ENCODE measurements around the gene ZEB1. TPM values are rescaled to one million over a fixed set of nuclear protein-coding genes. Genes with fewer than 3 reads are reported as not detected.
A peak's percentile ranks its signal among the peaks of the same experiment; 100 is the strongest.

ZEB1 gene
- total and polyA plus RNA-seq, 2 of the 8 experiments (the other 6 are each of a cell fraction or from before 2014, with no cell fraction given), result 0.08 to 0.15 TPM

GRCh38 chr10:31522820-31523219 is 203.8 kb downstream of the ZEB1 start:
- Histone ChIP-seq H3K9ac (replicated peaks in 1 of 4; ENCODE audit: extremely low read depth in 1 of 4, low read depth in 3 of 4, low read length in 3 of 4) (no peak overlapping the region), H2AK5ac (ENCODE audit: low read depth, low read length) (no peak overlapping the region), H3K4me1 (replicated peaks in 1 of 4; ENCODE audit: control insufficient read depth in 3 of 4, insufficient read depth in 4 of 4, low read length in 3 of 4) (peaks cover 0 to 2% (median 0%) of the 10 kb centered on the region in 4 experiments; a peak in 1 of 7 replicates), H3K14ac (ENCODE audit: insufficient read length) (no peak overlapping the region), H3K9me3 (ENCODE audit: insufficient read depth in 2 of 2, low read depth in 1 of 2, low read length in 1 of 2) (no peaks in the 10 kb centered on the region), H4K20me1 (replicated peaks in 1 of 2; ENCODE audit: control insufficient read depth in 1 of 2, insufficient read depth in 2 of 2, low read length in 2 of 2) (no peaks in the 10 kb centered on the region), H4K91ac (replicated peaks; ENCODE audit: insufficient read length, low read length) (no peak overlapping the region), H2AFZ (ENCODE audit: low read length) (peak overlapping the region; percentile 50; the same call in 1 of the 2 replicates), H3K4me3 (ENCODE audit: extremely low read depth in 1 of 4, insufficient read depth in 2 of 4, low read depth in 3 of 4, low read length in 4 of 4) (no peak overlapping the region), H2BK5ac (ENCODE audit: low read depth, low read length) (no peak overlapping the region), H3K79me2 (ENCODE audit: control insufficient read depth in 1 of 2, insufficient read depth in 2 of 2, low read length in 2 of 2) (no peaks in the 10 kb centered on the region), H3K56ac (replicated peaks; ENCODE audit: insufficient read length, low read depth, low read length) (no peak overlapping the region), H3K23me2 (ENCODE audit: low read depth, low read length) (no peaks in the 10 kb centered on the region), H3K18ac (ENCODE audit: extremely low read depth, low read length) (no peak overlapping the region), H3K27ac (ENCODE audit: low read depth, low read length) (no peak overlapping the region), H3K4me2 (ENCODE audit: insufficient read depth in 1 of 2, low read depth in 2 of 2, low read length in 2 of 2) (no peak overlapping the region), H3K79me1 (ENCODE audit: low read depth, low read length) (no peaks in the 10 kb centered on the region), H4K5ac (ENCODE audit: insufficient read length, low read depth, low read length) (no peak overlapping the region), H3K36me3 (ENCODE audit: control insufficient read depth in 2 of 4, insufficient read depth in 4 of 4, low read length in 3 of 4) (no peaks in the 10 kb centered on the region), H4K8ac (ENCODE audit: extremely low read depth, insufficient read depth, low read length) (no peak overlapping the region), H3K27me3 (replicated peaks in 1 of 4; ENCODE audit: control insufficient read depth in 3 of 4, extremely low read depth in 1 of 4, insufficient read depth in 3 of 4, low read length in 3 of 4) (peaks cover 0 to 1% (median 0%) of the 10 kb centered on the region in 4 experiments; a peak in 1 of 7 replicates), H2BK12ac (ENCODE audit: low read depth, low read length) (no peak overlapping the region), H3K4ac (replicated peaks; ENCODE audit: insufficient read length, low read depth, low read length) (no peak overlapping the region), H2BK15ac (ENCODE audit: low read length) (no peak overlapping the region), H3K23ac (ENCODE audit: insufficient read length) (no peak overlapping the region), H2BK20ac (ENCODE audit: low read length) (no peak overlapping the region), H2BK120ac (replicated peaks; ENCODE audit: low read depth, low read length) (no peak overlapping the region)
- 99% methylated on average over 4 of the region's 4 CpGs; no CpG with 5 or more reads in 1 of the 2 experiments for WGBS, 2 experiments (ENCODE audit: extremely low coverage in 1 of 2, insufficient coverage in 1 of 2, insufficient read length in 1 of 2, insufficient replicate concordance in 2 of 2, low coverage in 1 of 2, low lambda C conversion rate in 2 of 2, missing lambda C conversion rate in 1 of 2)
- no peak for FAIRE-seq
- DNase-seq (ENCODE audit: low read depth in 1 of 2, low spot score in 2 of 2), result no peak
- ChIA-PET CTCF (ENCODE audit: partially characterized antibody) (no interaction called here), POLR2A (ENCODE audit: partially characterized antibody) (no interaction called here)
- TF ChIP-seq ATF2 (IDR thresholded peaks at IDR 0.05; ENCODE audit: low read length), result no peak
- no peak for TF ChIP-seq YY1 (IDR thresholded peaks at IDR 0.05; ENCODE audit: low read depth, low read length)
- no peak for TF ChIP-seq CTBP2 (IDR thresholded peaks at IDR 0.05; ENCODE audit: borderline replicate concordance, insufficient read depth, insufficient read length, low read length)
- no peak for TF ChIP-seq FOSL1 (IDR thresholded peaks at IDR 0.05; ENCODE audit: insufficient read depth, low read depth, low read length)
- TF ChIP-seq SUZ12 (IDR thresholded peaks at IDR 0.05; ENCODE audit: low read length), result no peak
- no peak for TF ChIP-seq KDM1A (IDR thresholded peaks at IDR 0.05; ENCODE audit: borderline replicate concordance, low read length)
- TF ChIP-seq POLR2AphosphoS5 (IDR thresholded peaks at IDR 0.05; ENCODE audit: low read depth, low read length), result no peak
- no peak for TF ChIP-seq CBX5 (IDR thresholded peaks at IDR 0.05; ENCODE audit: low read depth, low read length)
- TF ChIP-seq TEAD4 (IDR thresholded peaks at IDR 0.05; ENCODE audit: low read depth, low read length), result no peak
- TF ChIP-seq RNF2 (IDR thresholded peaks at IDR 0.05; ENCODE audit: borderline replicate concordance, low read depth, low read length, missing control alignments, poor library complexity, severe bottlenecking), result no peak
- TF ChIP-seq PHF8 (conservative IDR thresholded peaks at IDR 0.05; ENCODE audit: low read depth, low read length), result no peak
- no peak for TF ChIP-seq CEBPB (IDR thresholded peaks at IDR 0.05; ENCODE audit: low read depth, low read length)
